Left renal pelvis (tissue), 4 donors: ENCODE results near the gene CUL5. TPM values are rescaled to one million over a fixed set of nuclear protein-coding genes. Genes with fewer than 3 reads are reported as not detected.

Experiments used
- polyA plus RNA-seq, 4 donors: library from polyadenylated mRNA; unstranded; fragments of 120-200 nt; gene quantifications; one replicate each; pipeline ENCODE4 v1.2.1, GENCODE V29; 2013; ENCODE audit not compliant: insufficient read length in 4 of 4

CUL5 gene
- polyA plus RNA-seq, 4 donors: 27.8 to 50.7 (median 46.2) TPM

Other genes with a start within 250 kb of the CUL5 start
- gene SLC35F2, start 150.1 kb upstream of the CUL5 start, polyA plus RNA-seq: 10 to 100 TPM in 3 of 4 donors, 1 to 10 TPM in 1; 2.4 to 15.8 (median 14.9) TPM
- gene RAB39A, start 80.5 kb upstream of the CUL5 start, polyA plus RNA-seq: under 1 TPM; 0.47 to 0.92 (median 0.67) TPM
- 100 to 1,000 TPM in 1 of 4 donors, 10 to 100 TPM in 3; 39.0 to 101 (median 79.9) TPM for gene ACAT1, start 112.7 kb downstream of the CUL5 start, polyA plus RNA-seq
- gene NPAT, start 213.7 kb downstream of the CUL5 start, polyA plus RNA-seq: 10 to 100 TPM; 15.5 to 22.6 (median 19.1) TPM
- gene ATM, start 214.2 kb downstream of the CUL5 start, polyA plus RNA-seq: 10 to 100 TPM; 58.0 to 93.8 (median 68.1) TPM